DMS53 treated with DMSO at 0.1 percent for 48 hours (cell line): ENCODE results near the gene NDST4.

Source experiments
- DNase-seq: peaks from one replicate; lab custom pipeline; 2025; ENCODE audit not compliant: unreplicated experiment; lab: John Stamatoyannopoulos, UW

NDST4 gene

GRCh38 chr4:114911111-114911510 lies 202.3 kb downstream of the NDST4 start:
- DNase-seq = no peak

DNA sequence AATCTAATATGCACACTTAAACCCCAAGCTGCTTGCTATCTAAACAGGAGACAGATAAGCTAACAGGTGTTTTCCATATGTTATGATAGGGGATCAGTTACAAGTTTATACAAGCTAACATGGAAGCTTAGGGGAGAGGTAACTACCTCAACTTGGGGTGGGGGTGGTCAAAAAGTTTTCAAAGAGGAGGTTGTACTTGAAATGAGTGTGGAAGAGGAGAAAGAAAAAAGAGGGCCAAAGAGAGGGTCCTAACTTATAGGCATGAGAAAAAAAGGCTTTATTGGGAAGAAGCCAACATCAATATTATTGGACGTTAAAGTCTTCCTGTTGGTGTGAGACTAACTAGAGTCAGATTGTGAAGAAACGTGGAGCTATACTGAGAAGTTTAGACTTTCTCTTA lies 205.9 kb downstream of the NDST4 start:
- no peak for DNase-seq

- DNase-seq = no peak
Measured at GRCh38 chr4:114905017-114905416, 208.4 kb downstream of the NDST4 start.

DNA sequence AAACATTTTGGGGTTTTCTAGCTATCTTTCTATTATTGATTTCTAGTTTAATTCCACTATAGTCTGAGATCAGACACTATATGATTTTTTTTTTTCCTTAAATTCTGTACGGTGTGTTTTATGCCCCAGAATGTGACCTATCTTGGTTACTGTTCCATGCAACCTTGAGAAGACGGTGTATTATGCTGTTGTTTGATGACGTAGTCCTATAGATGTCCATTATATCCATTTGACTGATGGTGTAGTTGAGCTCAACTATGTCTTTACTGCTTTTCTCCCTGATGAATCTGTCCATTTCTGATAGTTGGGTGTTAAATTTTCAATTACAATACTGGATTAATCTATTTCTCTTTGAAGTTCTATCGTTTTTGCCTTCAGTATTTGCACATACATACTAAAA lies 212.5 kb downstream of the NDST4 start:
- no peak for DNase-seq

GRCh38 chr4:114890773-114891172 lies 222.6 kb downstream of the NDST4 start:
- DNase-seq = no peak

DNA sequence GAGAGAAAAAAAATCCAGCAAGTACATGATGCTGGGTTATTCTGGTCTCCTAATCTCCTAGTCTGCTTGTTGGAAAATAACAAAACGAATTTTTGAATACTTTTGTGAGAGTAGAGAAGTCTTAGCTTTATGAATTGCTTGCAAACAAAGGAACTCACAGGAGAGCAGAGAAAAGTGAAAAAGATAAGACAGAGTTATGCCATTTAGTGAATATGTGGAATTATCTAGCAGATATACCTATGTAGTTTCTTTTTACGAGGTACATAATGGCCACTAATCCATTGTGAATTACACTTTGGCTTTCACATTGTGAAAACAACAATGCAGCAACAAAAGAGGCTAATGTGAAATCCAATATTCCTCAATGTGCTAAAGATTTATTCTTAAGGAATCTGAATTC lies 226.7 kb downstream of the NDST4 start:
- no peak for DNase-seq

DNA sequence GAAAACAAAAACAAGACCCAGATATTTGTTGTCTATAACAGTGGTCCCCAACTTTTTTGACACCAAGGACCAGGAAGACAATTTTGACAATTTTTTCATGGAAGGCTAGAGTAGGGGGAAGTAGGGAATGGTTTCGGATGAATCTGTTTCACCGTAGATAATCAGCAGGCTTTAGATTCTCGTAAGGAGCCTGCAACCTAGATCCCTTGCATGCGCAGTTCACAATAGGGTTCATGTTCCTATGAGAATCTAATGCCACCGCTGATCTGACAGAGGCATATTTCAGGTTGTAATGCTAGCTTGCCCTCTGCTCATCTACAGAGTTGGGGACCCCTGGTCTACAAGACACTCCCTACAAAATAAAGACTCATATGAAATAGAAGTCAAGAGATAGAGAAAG lies 229.8 kb downstream of the NDST4 start:
- DNase-seq = no peak

GRCh38 chr4:114879916-114880669 lies 233.3 kb downstream of the NDST4 start:
- peak; percentile 46 for DNase-seq

GRCh38 chr4:114875630-114876029 lies 237.8 kb downstream of the NDST4 start:
- no peak for DNase-seq

DNA sequence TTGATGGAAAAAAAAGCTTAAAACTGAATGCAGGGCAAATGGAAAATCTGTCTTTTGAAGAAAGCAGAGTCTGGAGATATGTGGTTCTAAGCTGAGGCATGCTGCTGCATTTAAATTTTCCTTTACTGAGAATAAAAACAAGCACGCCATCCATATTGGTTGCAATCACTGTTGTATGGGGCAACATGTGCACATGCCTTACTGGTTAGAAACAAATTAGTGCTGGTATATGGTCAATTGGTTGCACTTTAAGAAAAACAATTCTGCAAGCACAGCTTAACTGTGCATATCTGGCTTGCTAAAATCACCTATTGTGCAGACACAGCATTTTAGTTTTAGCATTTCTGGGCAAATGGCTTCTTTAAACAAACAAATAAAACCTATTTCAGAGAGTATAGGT lies 239.1 kb downstream of the NDST4 start:
- DNase-seq = no peak

- no peak for DNase-seq
Measured at GRCh38 chr4:114870987-114871386, 242.4 kb downstream of the NDST4 start.

- DNase-seq = no peak
Measured at GRCh38 chr4:114866901-114867670, 246.3 kb downstream of the NDST4 start.

DNA sequence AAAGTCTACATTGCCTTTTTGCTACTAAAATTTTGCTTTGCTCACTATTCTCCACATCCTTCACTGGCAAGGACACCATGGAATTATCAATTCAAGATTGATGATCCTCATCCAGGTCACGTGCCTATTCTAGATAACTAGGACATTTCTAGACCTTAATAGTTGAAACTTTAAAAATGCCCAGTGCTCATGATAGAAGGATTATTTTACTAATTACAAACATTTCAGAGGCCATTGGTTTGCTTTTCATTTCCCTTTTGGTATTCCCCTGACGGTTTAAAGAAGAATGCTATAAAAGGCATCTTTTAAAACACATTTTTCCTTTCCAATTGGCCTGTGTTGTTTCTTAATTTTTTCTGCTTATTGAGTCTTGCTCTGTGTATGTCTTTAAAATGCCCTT lies 249.4 kb downstream of the NDST4 start:
- DNase-seq = no peak

- no peak for DNase-seq
Measured at GRCh38 chr4:114860786-114861185, 252.6 kb downstream of the NDST4 start.

- DNase-seq = no peak
Measured at GRCh38 chr4:114857831-114858230, 255.6 kb downstream of the NDST4 start.

DNA sequence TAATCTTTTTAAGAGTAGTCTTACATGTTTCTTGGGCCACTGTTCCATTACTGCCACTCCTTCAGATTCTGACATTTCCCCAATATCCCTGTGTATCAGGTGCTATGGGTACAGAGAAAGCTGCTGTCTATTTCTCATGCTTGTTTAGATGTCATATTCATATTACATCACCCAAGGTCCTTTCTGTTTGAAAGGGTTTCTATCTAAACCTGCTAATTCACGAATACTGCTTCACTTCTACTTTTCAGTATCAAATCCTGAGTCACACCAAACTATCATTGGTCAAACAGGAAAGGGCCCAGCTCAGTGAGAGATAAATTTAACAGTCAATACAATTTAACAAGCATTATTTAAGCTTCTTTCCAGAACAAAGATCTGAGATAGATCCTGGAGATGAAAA lies 273.4 kb downstream of the NDST4 start:
- no peak for DNase-seq

DNA sequence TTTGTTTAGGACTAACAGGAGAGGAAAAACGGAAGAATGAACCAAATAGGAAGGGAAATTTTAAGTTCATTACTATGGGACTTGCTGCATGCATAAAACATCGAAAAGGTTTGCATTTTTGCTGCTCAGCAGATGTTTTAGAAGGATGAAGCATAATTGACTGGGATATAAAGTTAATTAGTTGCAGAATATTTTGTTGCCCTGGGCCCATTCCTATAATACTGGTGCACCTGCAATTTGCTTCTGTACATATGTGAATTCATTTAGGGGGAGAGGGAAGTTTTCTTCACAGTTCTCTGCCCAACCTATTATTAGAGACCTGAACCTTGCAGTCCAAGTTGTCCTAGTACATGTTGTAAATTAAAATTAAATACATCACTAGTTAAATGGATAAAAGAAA lies 282.8 kb downstream of the NDST4 start:
- no peak for DNase-seq

DNA sequence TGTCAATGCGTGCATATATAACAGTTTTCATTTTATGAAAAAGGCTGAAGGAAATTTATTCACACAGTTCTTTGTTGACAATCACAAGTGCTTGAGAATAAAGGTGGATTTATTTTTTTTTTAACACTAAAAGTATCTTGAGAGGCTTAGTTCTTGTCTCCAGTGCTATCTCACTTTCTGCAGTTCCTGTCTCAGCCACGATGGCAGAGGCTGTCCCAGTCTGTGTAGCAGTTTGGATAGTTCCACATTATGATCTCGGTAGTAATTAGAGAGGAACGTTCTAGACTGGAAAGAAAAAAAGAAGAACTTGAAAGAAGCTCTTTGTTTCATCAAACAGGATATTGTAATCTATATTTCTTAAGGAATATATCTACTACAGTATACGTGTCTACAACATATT lies 285.8 kb downstream of the NDST4 start:
- no peak for DNase-seq

DNA sequence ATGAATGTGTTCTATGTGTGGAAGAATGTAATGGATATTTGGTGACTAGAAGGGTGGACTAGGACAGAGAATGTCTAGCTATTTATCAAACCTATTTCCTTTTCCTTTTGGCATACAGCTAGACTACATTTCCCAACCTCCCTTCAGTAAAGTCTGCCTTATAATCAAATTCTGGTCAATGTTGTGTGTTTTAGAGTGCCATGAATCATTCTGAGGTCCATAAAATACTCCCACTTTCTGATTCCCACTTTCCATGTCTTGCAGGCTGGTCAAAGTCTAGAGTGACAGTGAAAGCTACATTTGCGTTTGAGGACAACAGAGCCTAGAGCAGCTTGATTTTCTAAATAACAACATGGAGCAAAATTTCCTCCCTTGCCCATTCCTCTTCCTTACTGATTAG lies 297.7 kb downstream of the NDST4 start:
- no peak for DNase-seq

DNA sequence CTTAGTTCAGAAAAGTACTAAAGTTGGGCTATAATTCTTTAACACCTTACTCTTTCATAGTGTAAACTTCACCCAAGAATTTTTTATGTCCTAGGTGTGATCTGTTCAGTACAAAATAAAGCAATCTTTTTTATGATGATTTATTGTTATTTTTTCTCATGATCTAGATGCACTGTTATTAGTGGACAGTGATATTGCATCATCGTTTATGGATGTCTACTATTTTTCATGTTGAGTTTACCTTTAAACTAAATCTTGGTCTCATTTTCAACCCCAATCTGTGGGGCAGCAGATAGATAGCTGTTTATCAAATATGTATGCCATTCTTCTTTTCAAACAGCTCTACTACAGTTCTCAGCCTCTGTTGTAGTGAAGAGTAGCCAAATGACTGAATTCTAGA lies 299.5 kb downstream of the NDST4 start:
- no peak for DNase-seq

DNA sequence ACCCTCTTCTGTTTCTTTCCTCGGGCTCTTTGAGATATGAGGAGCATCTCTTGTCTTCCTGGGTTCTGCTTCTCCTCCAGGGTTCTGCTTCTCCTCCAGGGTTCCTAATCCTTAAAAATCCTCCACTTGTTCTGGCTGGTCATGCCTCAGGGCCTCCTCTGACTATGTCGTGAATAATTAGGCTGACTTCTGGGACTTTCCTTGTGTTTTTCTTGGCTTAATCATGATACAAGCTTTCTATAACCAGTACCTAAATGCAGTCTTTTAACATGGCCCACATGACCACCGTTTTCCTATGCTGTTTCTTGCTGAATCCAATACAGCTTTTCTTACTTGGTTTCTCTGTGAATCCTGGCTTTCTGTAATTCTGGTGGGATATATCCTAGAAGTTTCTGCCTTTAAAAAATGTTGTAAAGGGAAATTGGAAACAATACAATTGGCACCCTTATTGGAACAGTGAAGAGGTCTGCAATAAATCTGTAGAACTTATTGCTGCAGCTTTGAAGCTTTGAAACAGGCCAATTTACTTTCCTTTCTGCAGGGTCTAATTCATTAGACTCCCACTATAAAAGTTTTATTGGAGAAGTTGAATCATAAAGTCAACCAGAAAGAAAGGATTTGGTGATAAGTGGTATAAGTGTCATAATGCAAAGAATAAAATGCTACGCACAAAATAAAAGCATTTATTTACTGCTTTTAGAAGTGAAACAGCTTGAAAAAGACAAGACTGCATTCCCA lies 301.7 kb downstream of the NDST4 start:
- no peak for DNase-seq
